ENCODE results near the gene YWHAH. TPM values are rescaled to one million over a fixed set of nuclear protein-coding genes. Genes with fewer than 3 reads are reported as not detected.

Gene YWHAH
- total RNA-seq, 1 experiment from 2014 or later = 64.2 TPM

- Mint-ChIP-seq H3K9me3 (ENCODE audit: unreplicated experiment) (no peaks in the 10 kb centered on the region), H3K27me3 (ENCODE audit: insufficient read depth, unreplicated experiment) (peaks cover 29% of the 10 kb centered on the region), H3K4me1 (ENCODE audit: insufficient read depth, unreplicated experiment) (no peaks in the 10 kb centered on the region), H3K36me3 (ENCODE audit: insufficient read depth, unreplicated experiment) (no peaks in the 10 kb centered on the region), H3K4me3 (ENCODE audit: unreplicated experiment) (no peak overlapping the region), H3K27ac (ENCODE audit: low read depth, unreplicated experiment) (no peak overlapping the region)
- DNase-seq (ENCODE audit: unreplicated experiment) = no peak
- intact Hi-C loops (cut with micrococcal nuclease) = no loop called here
- CTCF ChIA-PET = interaction anchor here (0.5 kb wide), 1 partner anchor 123 kb away, joined by 3 read pairs; no protein-coding TSS in a partner anchor
- no TSS peak for BruUV-seq (replicated peaks)
- no peak for TF ChIP-seq CTCF (IDR thresholded peaks at IDR 0.05; ENCODE audit: unreplicated experiment)
- POLR2A ChIA-PET = no interaction called here
Measured at GRCh38 chr22:31932863-31933262, 11.5 kb upstream of the YWHAH start.

GRCh38 chr22:31933406-31933805 is 10.9 kb upstream of the YWHAH start:
- H3K4me1 Mint-ChIP-seq (ENCODE audit: insufficient read depth, unreplicated experiment) = no peaks in the 10 kb centered on the region
- intact Hi-C loops (cut with micrococcal nuclease) = no loop called here
- CTCF ChIA-PET = interaction anchor here (0.5 kb wide), 1 partner anchor 123 kb away, joined by 3 read pairs; no protein-coding TSS in a partner anchor
- POLR2A ChIA-PET = no interaction called here
- TF ChIP-seq CTCF (IDR thresholded peaks at IDR 0.05; ENCODE audit: unreplicated experiment) = no peak
- peaks cover 23% of the 10 kb centered on the region for H3K27me3 Mint-ChIP-seq (ENCODE audit: insufficient read depth, unreplicated experiment)
- H3K36me3 Mint-ChIP-seq (ENCODE audit: insufficient read depth, unreplicated experiment) = no peaks in the 10 kb centered on the region
- BruUV-seq (replicated peaks) = no TSS peak
- DNase-seq (ENCODE audit: unreplicated experiment) = no peak
- no peak overlapping the region for H3K4me3 Mint-ChIP-seq (ENCODE audit: unreplicated experiment)
- H3K9me3 Mint-ChIP-seq (ENCODE audit: unreplicated experiment) = no peaks in the 10 kb centered on the region
- H3K27ac Mint-ChIP-seq (ENCODE audit: low read depth, unreplicated experiment) = no peak overlapping the region

DNA sequence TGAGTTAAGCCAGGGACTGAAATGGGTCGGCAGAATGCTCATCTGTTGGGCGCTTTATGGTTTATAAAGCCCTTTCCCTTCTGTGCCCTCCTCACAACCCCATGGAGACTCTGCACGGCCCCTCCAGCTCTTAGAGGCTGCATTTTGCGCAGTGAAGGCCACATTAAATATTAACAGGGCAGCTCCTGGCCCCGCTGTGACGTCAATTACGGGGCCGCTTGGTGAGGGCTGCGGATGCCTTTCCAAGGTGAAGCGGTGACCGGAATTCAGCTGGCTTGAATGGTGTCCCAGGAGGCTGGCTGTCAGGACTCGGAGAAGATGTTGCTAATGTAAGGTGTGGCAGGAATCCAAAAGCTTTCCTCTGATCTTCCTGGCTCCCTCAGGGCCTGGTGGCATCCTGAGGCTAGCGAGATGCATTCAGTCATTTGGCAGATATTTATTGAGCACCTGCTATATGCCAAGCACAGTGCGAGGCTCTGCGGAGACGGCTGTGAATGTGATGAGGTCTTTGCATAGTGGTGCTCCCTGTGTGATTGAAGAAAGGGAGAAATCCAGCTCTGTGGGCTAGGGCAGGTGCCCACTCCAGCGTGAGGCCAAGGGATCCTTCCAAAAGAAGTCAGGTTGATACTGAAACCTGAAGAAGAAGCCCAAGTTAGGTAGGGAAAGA is 10.4 kb upstream of the YWHAH start:
- POLR2A ChIA-PET = no interaction called here
- H3K27me3 Mint-ChIP-seq (ENCODE audit: insufficient read depth, unreplicated experiment) = peaks cover 18% of the 10 kb centered on the region
- no peaks in the 10 kb centered on the region for H3K36me3 Mint-ChIP-seq (ENCODE audit: insufficient read depth, unreplicated experiment)
- H3K9me3 Mint-ChIP-seq (ENCODE audit: unreplicated experiment) = no peaks in the 10 kb centered on the region
- no peak overlapping the region for H3K27ac Mint-ChIP-seq (ENCODE audit: low read depth, unreplicated experiment)
- H3K4me1 Mint-ChIP-seq (ENCODE audit: insufficient read depth, unreplicated experiment) = no peaks in the 10 kb centered on the region
- TF ChIP-seq CTCF (IDR thresholded peaks at IDR 0.05; ENCODE audit: unreplicated experiment) = no peak
- H3K4me3 Mint-ChIP-seq (ENCODE audit: unreplicated experiment) = no peak overlapping the region
- CTCF ChIA-PET = interaction anchor here (0.7 kb wide), 1 partner anchor 978 kb away, joined by 4 read pairs; no protein-coding TSS in a partner anchor
- DNase-seq (ENCODE audit: unreplicated experiment) = no peak
- BruUV-seq (replicated peaks) = no TSS peak
- intact Hi-C loops (cut with micrococcal nuclease) = no loop called here

DNA sequence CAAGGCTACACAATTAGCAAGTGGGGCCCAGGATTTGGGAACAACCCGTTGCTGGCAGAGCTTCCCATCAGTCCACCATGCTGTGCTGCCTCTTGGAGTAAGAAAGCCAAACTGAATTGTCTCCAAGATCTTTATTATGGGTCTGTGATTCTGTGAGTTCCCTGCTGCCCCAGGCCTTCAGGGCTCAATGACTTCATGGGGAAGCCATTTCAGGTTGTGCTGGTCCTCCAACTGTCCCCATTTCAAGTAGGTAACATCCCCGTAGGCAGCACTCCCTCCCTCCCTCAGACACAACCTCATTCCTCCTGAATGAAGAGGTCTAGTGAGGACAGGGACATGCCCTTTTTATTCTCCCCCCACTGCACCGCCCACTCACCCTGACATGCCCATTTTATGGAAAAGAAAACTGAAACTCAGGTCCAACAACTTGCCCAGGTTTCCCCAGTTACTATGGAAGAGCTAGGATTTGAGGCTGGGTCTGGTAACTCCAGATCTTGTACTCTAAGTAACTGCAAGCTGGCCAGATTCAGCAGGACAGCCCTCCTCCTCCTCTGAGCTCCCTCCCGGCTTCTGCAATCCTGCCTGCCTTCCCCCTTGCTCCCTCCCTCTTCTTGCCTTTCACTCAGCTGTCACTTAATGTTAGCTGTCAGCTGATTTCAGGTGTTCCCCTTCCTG is 8.2 kb upstream of the YWHAH start:
- DNase-seq (ENCODE audit: unreplicated experiment) = no peak
- CTCF ChIA-PET = interaction anchor here (1.1 kb wide), 1 partner anchor 11 kb away, joined by 3 read pairs; no protein-coding TSS in a partner anchor

More for the DNA sequence above, 8.2 kb upstream of the YWHAH start:
- Mint-ChIP-seq H3K4me1 (ENCODE audit: insufficient read depth, unreplicated experiment) (no peaks in the 10 kb centered on the region), H3K36me3 (ENCODE audit: insufficient read depth, unreplicated experiment) (no peaks in the 10 kb centered on the region), H3K27me3 (ENCODE audit: insufficient read depth, unreplicated experiment) (peaks cover 13% of the 10 kb centered on the region), H3K9me3 (ENCODE audit: unreplicated experiment) (no peaks in the 10 kb centered on the region), H3K27ac (ENCODE audit: low read depth, unreplicated experiment) (no peak overlapping the region), H3K4me3 (ENCODE audit: unreplicated experiment) (no peak overlapping the region)
- intact Hi-C loops (cut with micrococcal nuclease) = no loop called here
- BruUV-seq (replicated peaks) = no TSS peak
- no peak for TF ChIP-seq CTCF (IDR thresholded peaks at IDR 0.05; ENCODE audit: unreplicated experiment)
- POLR2A ChIA-PET = no interaction called here

Measured in MCF 10A (cell line).